Skeletal muscle cell (primary cell): ENCODE measurements around the gene UTP14C.
A peak's percentile ranks its signal among the peaks of the same experiment; 100 is the strongest.

Experiments used
- DNase-seq: peaks from one replicate; pipeline ENCODE4 v3.0.0-alpha.2; 2010; ENCODE audit warnings: low read depth
- H3K4me3 ChIP-seq: 2 replicates; pipeline ENCODE4 v1.5.1; 2011; ENCODE audit warnings: low read depth, mild to moderate bottlenecking, control low read depth, low read length, moderate library complexity

Gene UTP14C

DNA sequence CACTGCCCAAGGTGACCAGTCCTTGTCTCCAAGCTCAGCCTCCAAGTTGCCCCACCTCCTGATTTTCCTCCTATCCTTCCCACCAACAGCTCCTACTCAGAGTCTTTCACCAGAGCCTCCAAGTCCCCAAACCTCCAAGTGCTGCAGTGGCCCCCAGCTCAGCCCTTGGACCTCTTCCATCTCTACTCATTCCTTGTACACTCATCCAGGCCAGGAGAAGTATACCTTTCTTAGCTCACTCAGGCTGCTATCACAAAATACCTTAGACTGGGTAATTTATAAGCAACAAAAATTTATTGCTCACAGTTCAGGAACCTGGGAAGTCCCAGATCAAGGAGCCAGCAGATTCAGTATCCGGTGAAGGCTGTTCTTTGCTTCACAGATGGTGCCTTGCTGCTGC is 24.6 kb upstream of the UTP14C start:
- DNase-seq = no peak
- no peak overlapping the region for H3K4me3 ChIP-seq

GRCh38 chr13:52001120-52001731 is 23.3 kb upstream of the UTP14C start:
- no peak for DNase-seq

DNA sequence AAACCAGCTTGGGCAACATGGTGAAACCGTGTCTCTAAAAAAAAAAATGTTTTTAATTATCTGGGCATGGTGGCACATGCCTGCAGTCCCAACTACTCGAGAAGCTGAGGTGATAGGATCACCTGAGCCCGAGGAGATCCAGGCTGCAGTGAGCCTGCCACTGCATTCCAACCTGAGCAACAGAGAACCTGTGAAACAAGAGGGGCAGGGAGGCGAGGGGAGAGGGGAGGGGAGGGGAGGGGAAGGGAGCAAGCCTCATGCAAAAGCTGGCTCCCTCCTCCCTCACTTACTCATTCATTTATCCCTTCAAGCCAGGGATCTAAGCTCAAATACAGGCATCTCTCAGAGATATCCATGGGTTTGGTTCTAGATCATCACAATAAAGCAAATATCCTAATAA is 22.1 kb upstream of the UTP14C start:
- H3K4me3 ChIP-seq = no peak overlapping the region
- no peak for DNase-seq

More at GRCh38 chr13:52001120-52001731, 23.3 kb upstream of the UTP14C start:
- H3K4me3 ChIP-seq = no peak overlapping the region

GRCh38 chr13:52003541-52003940 is 20.9 kb upstream of the UTP14C start:
- no peak overlapping the region for H3K4me3 ChIP-seq
- no peak for DNase-seq

GRCh38 chr13:52004511-52005170 is 19.9 kb upstream of the UTP14C start:
- no peak for DNase-seq
- H3K4me3 ChIP-seq = no peak overlapping the region

DNA sequence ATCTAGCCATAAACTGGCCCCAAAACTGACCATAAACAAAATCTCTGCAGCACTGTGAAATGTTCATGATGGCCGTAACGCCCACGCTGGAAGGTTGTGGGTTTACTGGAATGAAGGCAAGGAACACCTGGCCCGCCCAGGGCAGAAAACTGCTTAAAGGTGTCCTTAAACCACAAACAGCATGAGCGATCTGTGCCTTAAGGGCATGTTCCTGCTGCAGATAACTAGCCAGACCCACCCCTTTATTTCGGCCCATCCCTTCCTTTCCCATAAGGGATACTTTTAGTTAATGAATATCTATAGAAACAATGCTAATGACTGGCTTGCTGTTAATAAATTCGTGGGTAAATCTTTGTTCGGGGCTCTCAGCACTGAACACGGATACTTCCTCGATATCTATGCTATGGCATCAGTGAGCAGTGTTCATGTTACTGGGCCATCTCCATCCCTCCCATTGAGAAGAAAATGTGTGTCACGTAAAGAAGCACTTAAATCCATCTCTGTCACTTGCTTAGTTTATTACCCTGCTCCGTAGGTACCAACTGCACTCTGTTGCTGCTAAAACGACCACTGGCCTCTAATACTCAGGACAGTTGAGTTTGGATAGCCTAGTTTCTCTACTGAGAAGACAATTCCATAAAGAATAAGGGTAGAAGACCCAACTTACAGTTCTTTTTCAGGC is 18.5 kb upstream of the UTP14C start:
- DNase-seq = no peak
- no peak overlapping the region for H3K4me3 ChIP-seq

- no peak overlapping the region for H3K4me3 ChIP-seq
- no peak for DNase-seq
These were observed 17.8 kb upstream of the UTP14C start for GRCh38 chr13:52006523-52007245.

GRCh38 chr13:52009946-52010345 is 14.5 kb upstream of the UTP14C start:
- no peak for DNase-seq
- H3K4me3 ChIP-seq = no peak overlapping the region

GRCh38 chr13:52010890-52011631 is 13.4 kb upstream of the UTP14C start, which contains the start of gene ATP7B:
Gene ATP7B, minus strand, starts transcription at chr13:52011450. Its CDS starts 113 bp downstream, at chr13:52011337.
- H3K4me3 ChIP-seq = peak within 1 kb of the TSS; percentile 97
- no peak for DNase-seq

DNA sequence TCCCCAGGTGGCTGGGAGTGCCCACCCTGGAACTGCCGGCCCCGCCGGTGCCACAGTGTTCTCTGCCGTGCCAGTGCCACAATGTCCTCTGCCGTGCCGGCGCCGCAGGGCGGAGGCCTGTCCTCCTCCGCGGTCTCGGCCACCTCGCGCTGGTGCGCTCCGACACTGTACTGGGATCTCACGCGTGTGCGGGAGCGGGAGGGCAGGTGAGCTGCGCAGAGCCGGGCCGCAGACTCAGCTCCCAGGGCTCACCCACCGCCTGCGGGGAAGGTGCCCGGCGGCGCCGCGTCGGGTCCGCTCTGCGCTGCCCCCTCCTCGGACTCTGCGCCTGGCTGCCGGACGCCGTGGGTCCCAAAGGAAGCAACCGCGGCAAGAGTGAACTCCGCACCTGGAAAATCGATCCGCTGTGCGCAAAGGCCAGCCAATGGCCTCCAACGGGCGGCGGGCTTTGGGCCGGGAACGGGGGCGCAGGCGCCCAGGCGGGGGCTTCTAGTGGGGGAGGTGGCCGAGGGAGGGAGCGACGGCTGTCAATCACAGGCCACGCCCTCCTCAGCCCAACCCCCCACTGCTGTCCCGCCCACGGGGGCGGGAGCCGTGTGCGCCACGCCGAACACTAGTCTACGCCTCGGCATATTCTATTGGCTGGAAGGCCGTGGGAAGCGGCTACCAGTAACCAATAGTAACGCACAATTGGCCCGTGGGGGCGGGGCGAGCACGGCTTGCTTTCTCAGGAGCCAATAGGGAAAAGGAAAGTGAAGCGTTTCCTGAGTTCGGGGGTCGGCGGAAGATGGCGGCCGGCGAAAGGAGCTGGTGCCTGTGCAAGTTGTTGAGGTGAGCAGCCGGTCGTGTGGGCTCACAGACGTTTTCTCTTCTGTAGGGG is 12.6 kb upstream of the UTP14C start, which contains the start of gene ALG11:
TSS of gene ALG11 (plus strand) at position 767 of the 880 bp plus-strand sequence. CDS start at position 788, 21 bp downstream.
- H3K4me3 ChIP-seq = peak within 1 kb of the TSS; percentile 97
- DNase-seq = peak; percentile 92

GRCh38 chr13:52012512-52012836 is 12.0 kb upstream of the UTP14C start:
- no peak for DNase-seq
- H3K4me3 ChIP-seq = peak overlapping the region; percentile 97

GRCh38 chr13:52016296-52016695 is 8.2 kb upstream of the UTP14C start:
- DNase-seq = no peak
- no peak overlapping the region for H3K4me3 ChIP-seq

- H3K4me3 ChIP-seq = no peak overlapping the region
- no peak for DNase-seq
These were observed 4.3 kb upstream of the UTP14C start for GRCh38 chr13:52020191-52020590.

GRCh38 chr13:52022356-52022755 is 2.1 kb upstream of the UTP14C start:
- no peak overlapping the region for H3K4me3 ChIP-seq
- no peak for DNase-seq

- H3K4me3 ChIP-seq = no peak overlapping the region
- no peak for DNase-seq
These were observed 1.2 kb downstream of the UTP14C start for GRCh38 chr13:52025475-52026245.

GRCh38 chr13:52026246-52026626 is 1.7 kb downstream of the UTP14C start:
- H3K4me3 ChIP-seq = no peak overlapping the region
- no peak for DNase-seq

DNA sequence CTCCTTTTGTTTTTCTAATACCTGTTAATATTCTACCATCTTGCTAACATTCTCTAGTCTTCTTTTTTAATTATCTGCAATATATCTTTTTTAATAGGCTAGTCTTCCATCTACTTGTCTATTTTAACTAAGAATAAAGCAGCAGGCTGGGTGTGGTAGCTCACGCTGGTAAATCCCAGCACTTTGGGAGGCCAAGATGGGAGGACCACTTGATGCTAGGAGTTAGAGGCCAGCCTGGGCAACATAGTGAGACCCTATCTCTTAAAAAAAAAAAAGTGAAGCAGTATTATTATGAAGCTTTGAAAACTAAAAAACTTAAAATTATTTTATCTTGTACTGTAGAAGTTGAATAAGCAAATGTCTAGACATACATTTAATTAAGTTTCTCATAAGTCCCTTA is 3.3 kb downstream of the UTP14C start:
- no peak overlapping the region for H3K4me3 ChIP-seq
- DNase-seq = no peak

- DNase-seq = no peak
- no peak overlapping the region for H3K4me3 ChIP-seq
These were observed 5.1 kb downstream of the UTP14C start for GRCh38 chr13:52029569-52029968.
